ENCODE measurements around the gene ADRA1B.

ADRA1B gene

DNA sequence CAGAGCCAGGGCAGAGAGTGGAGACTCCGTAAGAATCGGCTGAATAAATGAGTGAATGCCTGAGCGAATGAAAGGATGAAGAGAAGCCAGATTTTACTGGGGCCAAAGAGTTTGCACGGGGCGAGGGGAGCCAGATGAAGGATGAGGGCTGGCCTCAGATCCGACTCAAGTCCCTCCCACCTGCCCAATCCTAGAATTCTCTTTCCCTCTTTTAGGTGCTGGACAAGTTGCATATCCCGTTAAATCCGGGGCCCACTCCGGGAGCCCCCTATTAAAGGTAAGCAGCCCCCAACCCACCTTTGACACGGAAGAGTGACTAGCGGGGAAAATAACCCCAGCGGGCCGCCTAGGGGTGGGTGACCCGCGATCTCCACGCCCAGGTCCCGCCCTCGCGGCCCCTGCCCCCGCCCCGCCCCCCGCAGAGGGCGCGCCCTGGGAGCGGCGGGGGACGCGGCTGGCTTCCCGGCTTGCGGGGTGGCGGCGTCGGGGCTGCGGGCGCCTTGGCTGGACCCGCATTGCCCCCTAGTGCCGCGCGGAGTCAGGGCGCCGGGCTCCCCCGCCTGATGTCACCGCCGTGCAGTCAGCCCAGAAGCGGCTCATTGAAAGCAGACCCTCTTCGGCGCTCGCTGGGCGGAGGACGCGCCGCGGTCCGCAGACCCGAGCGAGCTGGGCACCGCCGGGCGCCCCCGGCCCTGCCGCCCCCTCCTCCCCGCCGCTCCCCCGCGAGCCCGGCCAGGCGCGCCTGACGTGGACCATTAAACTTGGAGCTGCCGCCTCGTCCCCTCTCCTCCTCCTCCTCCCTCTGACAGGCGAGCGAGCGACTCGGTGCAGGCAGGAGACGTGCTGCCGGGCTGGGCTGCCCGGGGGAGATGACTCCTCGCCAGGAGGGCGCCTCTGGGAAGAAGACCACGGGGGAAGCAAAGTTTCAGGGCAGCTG is at the start of gene ADRA1B:
Gene ADRA1B, plus strand, starts transcription at position 579 of the 937 bp plus-strand sequence. CDS start 424 bp downstream, outside the sequence.
- peak; percentile 72 for DNase-seq

DNA sequence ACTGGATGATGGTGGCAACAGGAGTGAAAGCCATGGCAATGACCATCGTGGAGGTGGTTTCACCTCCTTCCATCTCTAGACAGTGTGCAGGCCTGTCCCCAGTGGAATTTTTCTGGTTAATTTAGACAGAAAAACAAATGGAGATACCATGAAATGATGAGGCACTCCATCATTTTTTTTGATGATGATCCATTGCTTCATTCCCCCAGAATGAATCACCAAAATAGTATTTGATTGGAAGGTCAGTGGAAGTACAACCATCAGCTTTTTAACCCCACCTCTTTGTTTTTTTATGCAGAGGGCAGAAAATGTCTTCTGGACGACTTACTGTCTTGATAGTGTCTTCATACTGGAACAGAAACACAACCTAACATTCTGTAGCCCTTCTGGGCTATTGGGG is 42.6 kb upstream of the ADRA1B start:
- DNase-seq = peak; percentile 39

DNA sequence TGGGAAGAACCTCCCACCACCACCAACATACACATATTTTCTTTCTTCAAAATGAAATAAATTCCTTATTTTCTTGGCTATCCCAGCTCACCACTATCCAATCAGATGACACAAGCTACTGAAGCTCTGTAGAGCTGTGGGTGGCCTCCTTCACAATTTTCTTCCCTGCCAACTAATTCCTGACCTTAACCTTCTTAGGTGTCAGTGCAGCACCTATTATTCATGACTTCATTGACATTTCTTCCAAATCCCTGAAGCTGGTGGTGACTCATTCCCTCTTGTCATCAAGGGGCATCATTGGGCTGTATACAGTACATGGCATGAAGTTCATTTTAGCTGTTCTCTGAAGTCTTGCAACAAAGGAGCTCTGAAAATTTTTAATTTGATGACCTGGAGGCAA is 42.0 kb upstream of the ADRA1B start:
- DNase-seq = peak; percentile 60

DNA sequence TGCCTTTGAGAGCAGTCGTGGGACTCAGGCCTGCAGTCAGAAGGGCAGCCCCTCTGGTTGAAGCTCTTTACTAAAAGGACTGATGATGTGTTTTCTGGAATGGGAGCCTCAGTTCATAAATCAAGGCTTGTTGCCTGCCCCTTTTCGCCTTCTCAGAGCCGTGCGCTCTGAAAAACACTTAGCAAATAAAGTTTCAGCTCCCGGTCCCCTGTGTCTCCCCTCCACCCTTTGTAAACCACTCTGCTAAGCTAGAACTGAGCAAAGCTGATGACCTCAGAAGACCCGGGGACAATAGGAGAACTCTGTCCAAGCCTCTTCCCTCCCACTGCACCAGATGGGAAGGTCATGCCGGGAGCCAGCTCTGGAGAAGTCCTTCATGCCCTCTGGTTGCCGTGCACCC is 39.3 kb upstream of the ADRA1B start:
- DNase-seq = no peak

GRCh38 chr5:159877894-159878448 is 38.3 kb upstream of the ADRA1B start:
- no peak for DNase-seq

DNA sequence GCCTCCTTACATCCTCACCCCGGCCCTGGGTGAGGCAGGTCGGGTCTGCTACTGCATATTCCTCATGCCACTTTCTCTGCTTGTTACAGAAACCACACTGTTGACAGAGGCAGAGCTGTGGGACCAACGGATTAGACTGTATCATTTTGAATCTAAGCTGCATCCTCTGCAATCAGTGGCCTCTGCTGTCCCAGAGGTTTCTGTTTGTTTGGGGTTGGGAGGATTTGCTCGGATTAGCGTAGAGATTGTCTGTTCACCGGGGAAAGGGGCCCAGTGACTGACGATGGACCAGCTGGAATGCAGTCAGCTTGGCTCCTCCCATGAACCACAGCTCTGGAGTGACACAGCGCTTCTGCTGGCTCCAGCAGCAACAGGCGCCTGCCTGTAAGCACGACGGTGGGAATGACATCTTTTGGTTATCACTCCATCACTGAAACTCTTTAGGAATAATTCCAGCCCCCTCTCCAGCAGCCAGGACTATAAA is 37.3 kb upstream of the ADRA1B start:
- peak; percentile 76 for DNase-seq

DNA sequence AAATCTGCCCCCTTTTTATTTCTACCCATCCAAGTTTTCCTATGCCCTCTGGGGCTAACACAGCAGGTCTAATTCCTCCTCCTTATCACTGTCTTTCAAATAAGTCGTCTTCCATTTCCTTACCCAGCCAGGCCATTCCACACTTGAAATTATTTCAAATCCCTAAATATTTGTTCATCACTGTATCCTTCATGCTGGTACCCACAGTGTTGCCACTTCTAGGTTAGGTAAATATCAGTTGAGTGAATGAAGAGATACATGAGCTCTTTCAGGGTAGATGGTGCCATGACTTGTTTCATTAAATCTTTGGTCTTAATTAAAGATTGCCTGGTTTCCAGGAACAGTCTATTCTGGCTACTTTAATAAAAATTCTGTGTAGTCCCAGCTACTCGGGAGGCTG is 35.6 kb upstream of the ADRA1B start:
- no peak for DNase-seq

- DNase-seq = no peak
Measured at GRCh38 chr5:159881967-159882366, 34.3 kb upstream of the ADRA1B start.

GRCh38 chr5:159883522-159883950 is 32.7 kb upstream of the ADRA1B start:
- DNase-seq = peak; percentile 94

- DNase-seq = peak; percentile 56
Measured at GRCh38 chr5:159884917-159885620, 31.2 kb upstream of the ADRA1B start.

DNA sequence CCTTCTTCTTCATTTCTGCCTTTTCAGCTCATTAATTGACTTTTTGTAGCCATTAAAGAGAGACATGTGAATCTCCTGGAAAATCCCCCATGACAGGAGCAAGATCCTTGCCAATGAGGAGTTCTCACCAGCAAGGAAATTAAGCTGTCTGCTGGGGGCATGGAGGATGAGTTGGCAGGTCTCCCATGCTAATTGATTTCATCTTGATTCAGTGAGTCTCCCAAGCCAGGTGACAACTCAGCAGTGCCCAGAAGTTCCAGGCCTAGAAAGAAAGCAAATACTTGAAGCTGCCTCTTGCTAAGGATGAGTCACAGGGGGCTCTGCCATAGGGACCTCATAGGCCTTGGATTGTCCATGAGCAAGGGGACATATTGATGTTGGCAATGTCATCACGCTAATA is 30.0 kb upstream of the ADRA1B start:
- no peak for DNase-seq

DNA sequence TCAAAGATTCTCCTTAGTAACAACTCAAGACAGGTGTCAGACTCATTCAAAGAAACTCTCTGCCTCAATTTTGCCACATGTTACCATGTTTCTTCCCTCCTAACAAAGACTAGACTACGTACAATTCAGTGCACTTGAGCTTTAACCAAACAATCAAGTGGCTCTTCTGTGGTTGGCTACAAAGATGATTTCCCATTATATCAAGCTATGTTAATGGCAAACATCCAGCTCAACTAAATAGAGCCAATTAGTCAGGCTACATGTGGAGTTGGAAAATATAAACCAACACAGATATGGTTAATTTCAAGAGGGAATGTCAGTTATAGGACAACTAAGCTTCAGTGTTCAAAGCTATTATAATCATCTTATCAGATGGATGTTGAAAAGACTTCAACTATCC is 29.2 kb upstream of the ADRA1B start:
- no peak for DNase-seq

DNA sequence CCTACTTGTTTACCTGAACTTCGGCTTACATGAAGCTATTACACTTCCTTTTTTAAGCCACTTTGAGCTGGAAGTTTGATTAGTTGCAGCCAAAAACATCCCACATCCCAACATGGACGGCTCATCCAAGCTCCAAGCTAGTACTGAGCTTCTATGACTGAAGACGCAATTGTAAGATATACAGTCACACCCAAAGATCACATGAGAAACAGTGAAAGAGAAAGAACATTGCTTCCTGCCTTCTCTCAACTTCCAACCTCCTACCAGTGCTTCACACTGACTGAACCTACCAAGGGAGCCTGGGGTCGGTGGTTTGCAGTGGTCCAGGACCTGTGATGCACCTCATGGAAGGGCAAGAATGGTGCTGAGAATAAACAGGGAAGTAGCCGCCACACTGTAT is 27.4 kb upstream of the ADRA1B start:
- DNase-seq = no peak

DNA sequence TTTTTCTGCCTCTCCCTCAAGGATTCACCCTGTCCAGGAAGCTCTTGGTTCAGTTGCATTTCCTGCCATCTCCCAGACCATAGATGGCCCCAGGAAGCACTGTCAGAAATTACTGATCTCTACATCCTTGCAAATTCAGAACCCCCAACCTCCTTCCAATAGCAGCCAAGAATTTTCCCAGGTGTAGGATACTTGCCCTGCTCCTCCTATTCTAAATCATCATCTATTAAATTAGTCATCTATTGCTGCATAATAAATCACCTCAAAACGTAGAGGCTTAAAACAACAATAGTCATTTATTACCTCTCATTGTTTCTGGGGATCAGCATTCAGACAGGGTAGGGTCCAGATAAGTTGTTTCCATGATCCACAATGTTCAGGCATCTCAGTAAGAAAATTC is 26.1 kb upstream of the ADRA1B start:
- DNase-seq = no peak

DNA sequence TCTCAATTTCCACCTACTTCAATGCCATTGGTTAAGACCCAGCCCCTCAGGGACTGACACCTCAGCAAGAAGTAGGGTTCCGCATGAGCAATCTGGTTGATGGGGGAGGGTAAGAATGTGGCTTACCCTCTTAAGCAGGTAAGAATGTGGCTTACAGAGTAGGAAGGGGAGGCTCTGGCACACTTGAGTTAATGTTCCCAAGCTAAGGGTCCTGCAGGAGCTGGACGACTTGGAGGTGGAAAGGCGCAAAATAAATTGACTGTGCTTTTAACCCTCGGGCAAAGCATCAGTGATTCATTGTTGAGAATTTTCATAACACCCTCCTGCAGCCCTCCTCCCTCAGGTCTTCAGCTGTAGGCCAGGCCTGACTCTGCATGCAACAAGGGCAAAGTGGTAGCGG is 24.9 kb upstream of the ADRA1B start:
- DNase-seq = no peak

GRCh38 chr5:159893040-159893695 is 23.1 kb upstream of the ADRA1B start:
- peak; percentile 60 for DNase-seq

GRCh38 chr5:159894149-159894720 is 22.0 kb upstream of the ADRA1B start:
- peak; percentile 85 for DNase-seq

DNA sequence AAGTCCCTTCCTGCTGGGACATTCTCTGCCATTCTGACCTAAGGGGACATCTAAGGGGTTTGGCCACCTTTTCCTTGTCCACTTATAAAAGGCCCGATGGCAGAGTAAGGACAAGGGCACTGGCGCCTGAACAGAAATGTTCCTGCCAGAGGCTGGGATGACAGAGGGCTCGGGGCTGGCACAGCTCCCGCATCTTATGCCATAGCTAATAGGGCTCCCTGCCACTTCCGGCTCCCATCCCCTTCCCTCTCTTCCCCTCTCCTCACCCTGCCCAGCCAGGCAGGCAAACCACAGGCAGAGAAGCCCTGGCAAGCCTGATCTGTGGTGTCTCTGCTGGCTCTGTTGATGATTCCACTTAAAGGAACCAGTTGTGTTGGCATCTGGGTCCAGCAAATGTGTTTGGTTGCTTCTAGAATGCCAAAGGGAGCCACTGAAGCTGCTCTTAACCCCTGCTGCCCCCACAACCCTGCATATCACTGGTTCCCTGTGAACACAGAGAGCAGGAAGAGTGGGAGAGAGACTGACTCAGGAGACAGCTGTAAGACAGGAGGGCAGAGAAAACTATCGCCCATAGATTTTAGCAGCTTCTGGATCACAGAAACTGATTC is 18.4 kb upstream of the ADRA1B start:
- no peak for DNase-seq

GRCh38 chr5:159899067-159900049 is 16.9 kb upstream of the ADRA1B start:
- DNase-seq = peak; percentile 49

- DNase-seq = no peak
Measured at GRCh38 chr5:159901308-159901707, 15.0 kb upstream of the ADRA1B start.

DNA sequence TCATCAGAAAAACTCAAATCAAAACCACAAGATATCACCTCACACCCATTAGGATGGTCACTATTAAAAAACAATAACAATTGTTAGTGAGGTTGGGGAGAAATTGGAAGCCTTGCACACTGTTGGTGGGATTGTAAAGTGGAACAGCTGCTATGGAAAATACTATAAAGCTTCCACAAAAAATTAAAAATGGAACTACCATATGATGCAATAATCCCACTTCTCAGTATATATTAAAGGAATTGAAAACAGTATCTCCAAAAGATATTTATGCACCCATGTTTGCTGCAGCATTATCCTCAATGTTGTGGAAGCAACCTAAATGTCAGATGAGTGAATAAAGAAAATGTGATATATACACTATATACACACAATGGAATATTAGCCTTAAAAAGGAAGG is 14.5 kb upstream of the ADRA1B start:
- no peak for DNase-seq

Data from HCEC 1CT (cell line).